SIG-M5 (cell line): ENCODE measurements around the gene PTPRK.

ENCODE experiments used
- DNase-seq: peaks from one replicate; lab custom pipeline; 2025; lab: John Stamatoyannopoulos, UW

PTPRK gene

GRCh38 chr6:128131036-128131435 lies 389.4 kb downstream of the PTPRK start:
- no peak for DNase-seq

- no peak for DNase-seq
These were observed 390.7 kb downstream of the PTPRK start for GRCh38 chr6:128129679-128130078.

GRCh38 chr6:128127650-128128049 lies 392.7 kb downstream of the PTPRK start:
- DNase-seq, result no peak

GRCh38 chr6:128124713-128125112 lies 395.7 kb downstream of the PTPRK start:
- DNase-seq, result no peak

- DNase-seq, result no peak
These were observed 398.8 kb downstream of the PTPRK start for GRCh38 chr6:128121610-128122009.

GRCh38 chr6:128121190-128121589 lies 399.2 kb downstream of the PTPRK start:
- DNase-seq, result no peak

GRCh38 chr6:128118401-128118800 lies 402.0 kb downstream of the PTPRK start:
- no peak for DNase-seq

- no peak for DNase-seq
These were observed 402.5 kb downstream of the PTPRK start for GRCh38 chr6:128117916-128118315.

GRCh38 chr6:128114164-128114563 lies 406.2 kb downstream of the PTPRK start:
- no peak for DNase-seq

- DNase-seq, result no peak
These were observed 407.9 kb downstream of the PTPRK start for GRCh38 chr6:128112494-128112893.

GRCh38 chr6:128111096-128111495 lies 409.3 kb downstream of the PTPRK start:
- no peak for DNase-seq

GRCh38 chr6:128107682-128108081 lies 412.7 kb downstream of the PTPRK start:
- DNase-seq, result no peak

GRCh38 chr6:128099571-128100197 lies 420.7 kb downstream of the PTPRK start:
- no peak for DNase-seq

- no peak for DNase-seq
These were observed 422.3 kb downstream of the PTPRK start for GRCh38 chr6:128098000-128098581.

GRCh38 chr6:128097009-128097408 lies 423.4 kb downstream of the PTPRK start:
- DNase-seq, result no peak

- no peak for DNase-seq
These were observed 425.0 kb downstream of the PTPRK start for GRCh38 chr6:128095362-128095761.

GRCh38 chr6:128079021-128079420 lies 441.4 kb downstream of the PTPRK start:
- DNase-seq, result no peak

GRCh38 chr6:128078276-128078675 lies 442.1 kb downstream of the PTPRK start:
- DNase-seq, result no peak

GRCh38 chr6:128076843-128077242 lies 443.6 kb downstream of the PTPRK start:
- DNase-seq, result no peak

- DNase-seq, result no peak
These were observed 445.8 kb downstream of the PTPRK start for GRCh38 chr6:128074567-128074966.

GRCh38 chr6:128073389-128073788 lies 447.0 kb downstream of the PTPRK start:
- no peak for DNase-seq

- DNase-seq, result no peak
These were observed 449.2 kb downstream of the PTPRK start for GRCh38 chr6:128071212-128071611.

GRCh38 chr6:128070406-128070805 lies 450.0 kb downstream of the PTPRK start:
- no peak for DNase-seq

GRCh38 chr6:128069188-128069587 lies 451.2 kb downstream of the PTPRK start:
- no peak for DNase-seq
